VCaP (cell line): ENCODE data around the gene EEF2K.
"Not testable (repeated sequence)": the region's sequence is repeated elsewhere in the genome, so short reads cannot be mapped to it uniquely, and the experiment has no call there.

Source experiments
- H3K27ac ChIP-seq: fragments of 450-650 bp; 2 replicates; pipeline ENCODE4 v1.5.1; 2017
- TF ChIP-seq, protein P1 (sequence below): fragments of 450-650 bp; conservative IDR thresholded peaks from 2 replicates; pipeline ENCODE4 v1.5.1; 2017; ENCODE audit warnings: mild to moderate bottlenecking, moderate library complexity

The EEF2K gene

DNA sequence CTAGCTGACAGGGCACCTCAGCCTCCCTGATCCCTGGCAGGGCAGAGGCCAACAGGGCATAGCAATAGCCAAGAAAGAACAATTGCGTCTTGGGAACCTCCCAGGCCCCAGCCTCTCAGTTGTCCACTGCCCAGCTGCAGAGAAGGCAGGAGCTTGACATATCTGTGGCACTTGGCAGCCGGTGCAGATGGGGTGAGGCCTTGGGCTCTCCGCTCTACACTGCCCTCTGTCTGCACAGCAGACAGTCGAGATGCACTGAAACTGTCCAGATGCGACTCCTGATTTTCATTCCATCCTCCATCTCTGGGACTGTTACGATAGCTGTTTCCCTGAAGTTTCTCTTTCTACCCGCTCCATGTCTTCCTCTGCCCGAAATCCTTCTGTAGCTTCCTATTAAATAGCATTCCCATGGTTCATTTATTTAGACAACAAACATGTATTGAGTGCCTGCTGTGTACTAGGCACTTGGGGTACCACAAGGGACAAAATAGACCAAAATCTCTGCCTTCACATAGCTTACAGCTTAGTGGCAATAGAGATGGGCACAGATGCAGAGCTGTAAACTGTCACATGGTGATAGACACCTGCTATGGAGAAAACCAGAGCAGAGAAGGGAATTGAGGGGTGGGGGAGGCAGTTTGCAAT, 94.5 kb downstream of the EEF2K start:
- TF ChIP-seq, protein P1, sequence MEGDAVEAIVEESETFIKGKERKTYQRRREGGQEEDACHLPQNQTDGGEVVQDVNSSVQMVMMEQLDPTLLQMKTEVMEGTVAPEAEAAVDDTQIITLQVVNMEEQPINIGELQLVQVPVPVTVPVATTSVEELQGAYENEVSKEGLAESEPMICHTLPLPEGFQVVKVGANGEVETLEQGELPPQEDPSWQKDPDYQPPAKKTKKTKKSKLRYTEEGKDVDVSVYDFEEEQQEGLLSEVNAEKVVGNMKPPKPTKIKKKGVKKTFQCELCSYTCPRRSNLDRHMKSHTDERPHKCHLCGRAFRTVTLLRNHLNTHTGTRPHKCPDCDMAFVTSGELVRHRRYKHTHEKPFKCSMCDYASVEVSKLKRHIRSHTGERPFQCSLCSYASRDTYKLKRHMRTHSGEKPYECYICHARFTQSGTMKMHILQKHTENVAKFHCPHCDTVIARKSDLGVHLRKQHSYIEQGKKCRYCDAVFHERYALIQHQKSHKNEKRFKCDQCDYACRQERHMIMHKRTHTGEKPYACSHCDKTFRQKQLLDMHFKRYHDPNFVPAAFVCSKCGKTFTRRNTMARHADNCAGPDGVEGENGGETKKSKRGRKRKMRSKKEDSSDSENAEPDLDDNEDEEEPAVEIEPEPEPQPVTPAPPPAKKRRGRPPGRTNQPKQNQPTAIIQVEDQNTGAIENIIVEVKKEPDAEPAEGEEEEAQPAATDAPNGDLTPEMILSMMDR, result peak; percentile 74
- H3K27ac ChIP-seq, result no peak overlapping the region

DNA sequence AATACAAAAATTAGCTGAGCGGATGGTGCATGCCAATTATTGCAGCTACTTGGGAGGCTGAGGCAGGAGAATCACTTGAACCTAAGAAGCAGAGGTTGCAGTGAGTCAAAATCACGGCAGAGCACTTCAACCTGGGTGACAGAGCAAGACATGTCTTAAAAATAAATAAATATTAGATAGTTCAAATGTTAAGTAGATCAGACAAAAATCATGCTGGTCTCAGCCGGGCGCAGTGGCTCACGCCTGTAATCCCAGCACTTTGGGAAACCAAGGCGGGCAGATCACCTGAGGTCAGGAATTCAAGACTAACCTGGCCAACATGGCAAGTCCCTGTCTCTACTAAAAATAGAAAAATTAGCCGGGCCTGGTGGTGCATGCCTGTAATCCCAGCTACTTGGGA, 95.3 kb downstream of the EEF2K start:
- H3K27ac ChIP-seq, result not testable (repeated sequence)

DNA sequence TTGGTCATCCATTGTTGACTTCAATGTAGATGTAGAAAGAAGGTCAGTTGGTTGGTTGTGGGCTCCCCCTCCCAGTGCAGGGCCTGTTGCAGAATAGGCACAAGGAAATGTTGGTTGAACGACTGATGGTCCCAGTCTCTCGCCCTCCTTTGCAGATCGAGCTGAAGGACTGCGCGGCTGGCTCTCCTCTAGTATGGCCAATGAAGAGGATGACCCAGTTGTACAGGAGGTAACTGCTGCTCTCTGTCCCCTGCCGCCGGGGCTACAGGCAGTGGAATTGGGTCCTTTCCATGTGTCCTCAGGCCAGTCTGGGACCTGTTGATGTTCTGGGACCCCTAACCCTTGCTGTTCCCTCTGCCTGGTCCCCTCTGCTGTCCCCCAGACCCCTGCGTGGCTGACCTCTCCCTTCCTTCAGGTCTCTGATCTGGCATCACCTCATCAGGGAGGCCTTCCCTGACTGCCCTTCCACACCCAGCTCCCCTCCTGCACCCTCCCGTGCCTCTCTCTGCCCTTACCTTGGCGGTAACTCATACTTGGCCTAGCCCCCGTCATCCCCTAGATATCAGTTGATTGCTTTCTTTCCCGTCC, 96.8 kb downstream of the EEF2K start:
- TF ChIP-seq, protein P1, result no peak
- H3K27ac ChIP-seq, result no peak overlapping the region

DNA sequence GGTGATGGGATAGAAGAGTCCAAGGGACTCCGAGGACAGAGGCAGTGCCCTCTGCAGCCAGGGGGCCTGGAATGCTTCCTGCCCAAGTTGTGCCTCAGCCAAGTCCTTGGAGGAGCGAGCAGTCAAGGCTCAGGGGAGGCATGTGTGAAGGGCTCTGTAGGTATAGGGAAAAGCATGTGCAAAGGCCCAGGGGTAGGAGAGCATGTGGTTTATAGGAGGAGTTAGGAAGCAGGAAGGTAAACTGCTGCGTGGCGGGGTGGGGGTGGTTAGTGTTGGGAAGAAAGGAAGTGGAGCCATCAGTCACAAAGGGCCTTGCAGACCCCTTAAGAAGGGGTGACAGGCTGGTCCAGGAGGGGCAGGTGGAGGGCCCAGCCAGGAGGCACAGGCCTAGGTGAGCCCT, 98.3 kb downstream of the EEF2K start:
- no peak overlapping the region for H3K27ac ChIP-seq
- TF ChIP-seq, protein P1, result no peak

DNA sequence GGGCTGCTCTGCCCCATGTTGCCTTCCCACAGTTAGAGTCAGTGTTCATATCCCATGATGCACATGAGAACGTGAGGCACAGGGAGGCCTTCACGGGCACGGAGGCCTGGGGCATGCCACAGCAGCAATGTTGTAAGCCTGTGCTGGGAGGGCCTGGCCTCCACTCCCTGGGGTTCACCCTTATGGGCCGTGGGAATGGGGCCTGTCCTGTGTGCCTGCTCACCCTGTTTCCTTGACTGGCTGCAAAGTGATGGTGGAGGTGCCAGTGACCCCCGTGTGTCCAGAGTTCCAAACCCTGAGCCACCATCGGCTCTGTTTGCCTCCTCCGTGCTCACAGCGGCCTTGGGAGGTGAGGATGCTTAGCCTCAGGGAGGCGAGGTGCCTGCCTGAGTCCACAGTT, 100.7 kb downstream of the EEF2K start:
- no peak overlapping the region for H3K27ac ChIP-seq
- TF ChIP-seq, protein P1, result no peak

DNA sequence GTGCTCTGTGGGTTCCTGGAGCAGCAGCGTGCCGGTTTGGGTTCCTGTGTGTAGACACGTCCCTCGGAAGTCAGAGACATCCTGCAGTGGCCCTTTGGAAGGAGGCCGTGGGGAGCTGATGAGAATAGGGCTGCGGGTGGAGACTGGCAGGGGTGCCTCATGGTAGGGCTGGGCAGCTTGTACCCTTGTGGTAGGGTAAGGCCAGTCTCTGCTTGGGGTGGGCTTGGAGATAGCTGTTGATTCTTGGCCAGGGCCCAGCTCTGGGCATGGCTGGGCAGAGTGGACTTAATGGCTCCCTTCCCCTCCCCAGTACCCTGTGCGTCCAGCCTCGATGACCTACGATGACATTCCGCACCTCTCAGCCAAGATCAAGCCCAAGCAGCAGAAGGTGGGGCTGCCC, 101.8 kb downstream of the EEF2K start:
- TF ChIP-seq, protein P1, result no peak
- H3K27ac ChIP-seq, result no peak overlapping the region

DNA sequence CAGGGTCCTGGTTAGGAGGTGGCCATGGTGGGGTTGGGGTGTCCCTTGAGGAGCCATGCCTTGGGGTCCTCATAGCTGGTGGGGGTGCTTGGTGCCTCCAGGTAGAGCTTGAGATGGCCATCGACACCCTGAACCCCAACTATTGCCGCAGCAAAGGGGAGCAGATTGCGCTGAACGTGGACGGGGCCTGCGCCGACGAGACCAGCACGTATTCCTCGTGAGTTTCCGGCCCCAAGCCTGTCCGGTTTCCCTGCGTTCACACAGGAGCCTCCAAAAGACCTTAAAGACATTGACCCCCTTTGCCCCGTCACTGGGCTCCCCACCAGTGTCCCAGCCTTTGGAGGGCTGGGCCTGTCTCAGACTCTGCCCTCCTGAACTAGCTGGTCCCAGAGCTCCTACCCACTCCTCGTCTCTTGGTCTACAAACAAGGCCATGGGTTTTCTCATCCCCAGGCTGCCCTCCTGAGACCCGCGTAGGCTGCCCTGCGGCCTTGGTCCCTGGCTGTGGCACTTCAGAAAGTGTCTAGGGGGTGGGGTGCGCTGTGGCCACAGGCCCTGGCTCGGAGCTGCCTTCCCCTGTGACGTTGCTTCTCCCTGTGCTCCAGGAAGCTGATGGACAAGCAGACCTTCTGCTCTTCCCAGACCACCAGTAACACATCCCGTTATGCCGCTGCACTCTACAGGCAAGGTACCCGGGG, 102.9 kb downstream of the EEF2K start:
- H3K27ac ChIP-seq, result no peak overlapping the region
- TF ChIP-seq, protein P1, result no peak

DNA sequence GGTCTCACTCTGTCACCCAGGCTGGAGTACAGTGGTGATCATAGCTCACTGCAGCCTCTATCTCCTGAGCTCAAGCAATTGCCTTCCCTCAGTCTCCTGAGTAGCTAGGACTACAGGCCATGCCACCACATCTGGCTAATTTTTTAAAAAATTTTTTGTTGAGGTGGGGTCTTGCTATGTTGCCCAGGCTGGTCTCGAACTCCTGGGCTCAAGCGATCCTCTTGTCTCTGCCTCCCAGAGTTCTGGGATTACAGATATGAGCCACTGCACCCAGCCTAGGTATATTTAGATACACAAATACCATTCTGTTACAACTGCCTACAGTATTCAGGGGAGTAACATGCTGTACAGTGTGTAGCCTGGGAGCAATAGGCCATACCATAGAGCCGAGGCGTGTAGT, 105.4 kb downstream of the EEF2K start:
- TF ChIP-seq, protein P1, result no peak
- no peak overlapping the region for H3K27ac ChIP-seq
